Astrocyte (in vitro differentiated cells and primary cell): ENCODE results near the gene DBX2. TPM values are rescaled to one million over a fixed set of nuclear protein-coding genes. Genes with fewer than 3 reads are reported as not detected.

ENCODE experiments used
- DNase-seq: peaks from one replicate; pipeline ENCODE4 v3.0.0-alpha.2; 2010; ENCODE audit warnings: low read depth
- FAIRE-seq: peaks from 2 replicates; lab custom pipeline; 2011; peaks lifted over from hg19 to GRCh38; lab: Jason Lieb, UNC
- H2AFZ ChIP-seq: 2 replicates; pipeline ENCODE4 v1.6.0; 2012; ENCODE audit warnings: low read depth, low read length, inconsistent platforms
- H3K27ac ChIP-seq: 2 replicates; pipeline ENCODE4 v1.5.1; 2011; ENCODE audit warnings: low read depth, low read length, inconsistent platforms
- H3K27me3 ChIP-seq: 2 replicates; pipeline ENCODE4 v1.6.0; 2011; ENCODE audit warnings: low read length, inconsistent platforms; ENCODE audit not compliant: insufficient read depth
- H3K36me3 ChIP-seq: 2 replicates; pipeline ENCODE4 v1.5.1; 2011; ENCODE audit warnings: low read length, inconsistent platforms; ENCODE audit not compliant: insufficient read depth
- H3K4me1 ChIP-seq: 2 replicates; pipeline ENCODE4 v1.5.1; 2011; ENCODE audit warnings: low read length, inconsistent platforms; ENCODE audit not compliant: insufficient read depth
- H3K4me2 ChIP-seq: 2 replicates; pipeline ENCODE4 v1.6.0; 2012; ENCODE audit warnings: low read length, inconsistent platforms
- H3K4me3 ChIP-seq: 2 replicates; pipeline ENCODE4 v1.5.1; 2011; ENCODE audit warnings: low read depth, mild to moderate bottlenecking, low read length, inconsistent platforms; ENCODE audit not compliant: insufficient read depth
- H3K79me2 ChIP-seq: 2 replicates; pipeline ENCODE4 v1.6.0; 2012; ENCODE audit warnings: mild to moderate bottlenecking, low read length, inconsistent platforms; ENCODE audit not compliant: insufficient read depth
- H3K9ac ChIP-seq: 2 replicates; pipeline ENCODE4 v1.6.0; 2012; ENCODE audit warnings: mild to moderate bottlenecking, low read length, inconsistent platforms
- H3K9me3 ChIP-seq: 2 replicates; pipeline ENCODE4 v1.5.1; 2012; ENCODE audit warnings: low read depth, mild to moderate bottlenecking, low read length, inconsistent platforms; ENCODE audit not compliant: insufficient read depth
- H4K20me1 ChIP-seq: 2 replicates; pipeline ENCODE4 v1.6.0; 2012; ENCODE audit warnings: low read length, inconsistent platforms; ENCODE audit not compliant: insufficient read depth
- H3K27ac Mint-ChIP-seq: one replicate; pipeline ENCODE4 v1.8.0; 2021; ENCODE audit warnings: mild to moderate bottlenecking, mixed read lengths; ENCODE audit not compliant: unreplicated experiment
- H3K27me3 Mint-ChIP-seq: one replicate; pipeline ENCODE4 v1.8.0; 2021; ENCODE audit warnings: low read depth, mixed read lengths; ENCODE audit not compliant: unreplicated experiment
- H3K36me3 Mint-ChIP-seq: one replicate; pipeline ENCODE4 v1.8.0; 2021; ENCODE audit warnings: low read depth, mixed read lengths; ENCODE audit not compliant: unreplicated experiment
- H3K4me1 Mint-ChIP-seq: one replicate; pipeline ENCODE4 v1.8.0; 2021; ENCODE audit warnings: low read depth, mixed read lengths; ENCODE audit not compliant: unreplicated experiment
- H3K4me3 Mint-ChIP-seq: one replicate; pipeline ENCODE4 v1.8.0; 2021; ENCODE audit warnings: mild to moderate bottlenecking, moderate library complexity, mixed read lengths; ENCODE audit not compliant: unreplicated experiment
- H3K9me3 Mint-ChIP-seq: one replicate; pipeline ENCODE4 v1.8.0; 2021; ENCODE audit warnings: mild to moderate bottlenecking, mixed read lengths; ENCODE audit not compliant: unreplicated experiment
- CTCF ChIP-seq: IDR thresholded peaks from 2 replicates; pipeline ENCODE4 v1.5.1; 2011; ENCODE audit warnings: low read depth, mild to moderate bottlenecking, inconsistent platforms, low read length, moderate library complexity; ENCODE audit not compliant: insufficient read depth
- EZH2 ChIP-seq: IDR thresholded peaks from 2 replicates; pipeline ENCODE4 v1.6.1; 2012; ENCODE audit warnings: mild to moderate bottlenecking, low read length, inconsistent platforms; ENCODE audit not compliant: insufficient read depth
- total RNA-seq: library from RNA; stranded (reverse); gene quantifications from 2 replicates; pipeline ENCODE4 v1.2.1, GENCODE V29; 2021

DBX2 gene
- total RNA-seq, 1 donor from 2014 or later = not detected

DNA sequence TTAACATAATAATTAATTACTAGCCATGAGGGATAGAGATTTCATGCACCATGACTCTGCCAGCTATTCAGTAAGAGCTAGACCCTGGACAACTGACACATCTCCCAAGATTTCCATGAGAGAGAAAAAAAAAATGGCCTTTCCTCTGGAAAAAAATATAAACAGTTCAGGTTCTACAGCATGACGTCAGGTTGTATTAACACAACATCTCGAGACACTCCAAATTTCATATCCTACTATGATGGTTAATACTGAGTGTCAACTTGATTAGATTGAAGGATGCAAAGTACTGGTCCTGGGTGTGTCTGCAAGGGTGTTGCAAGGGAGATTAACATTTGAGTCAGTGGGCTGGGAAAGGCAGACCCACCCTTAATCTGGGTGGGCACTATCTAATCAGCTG is 11.1 kb downstream of the DBX2 start:
- Histone ChIP-seq H3K27me3 (peaks cover 3% of the 10 kb centered on the region), H3K27ac (no peak overlapping the region), H3K4me2 (no peak overlapping the region), H4K20me1 (no peaks in the 10 kb centered on the region), H3K9ac (no peak overlapping the region), H3K79me2 (no peaks in the 10 kb centered on the region), H3K4me3 (no peak overlapping the region), H2AFZ (no peak overlapping the region), H3K36me3 (no peaks in the 10 kb centered on the region), H3K4me1 (no peaks in the 10 kb centered on the region), H3K9me3 (no peaks in the 10 kb centered on the region)
- TF ChIP-seq EZH2 = no peak
- TF ChIP-seq CTCF = no peak
- Mint-ChIP-seq H3K9me3 (peaks cover 2% of the 10 kb centered on the region), H3K27ac (no peak overlapping the region), H3K4me3 (no peak overlapping the region), H3K36me3 (no peaks in the 10 kb centered on the region), H3K4me1 (no peaks in the 10 kb centered on the region), H3K27me3 (peaks cover 8% of the 10 kb centered on the region)
- FAIRE-seq = no peak
- DNase-seq = no peak

- H3K4me2 ChIP-seq = peak overlapping the region; percentile 67
- no peak overlapping the region for H2AFZ ChIP-seq
- FAIRE-seq = no peak
Observed at GRCh38 chr12:45034861-45035265, 16.0 kb downstream of the DBX2 start.

More at GRCh38 chr12:45034861-45035265, 16.0 kb downstream of the DBX2 start:
- Histone ChIP-seq H3K27me3 (peaks cover 3% of the 10 kb centered on the region), H4K20me1 (no peaks in the 10 kb centered on the region), H3K9ac (no peak overlapping the region), H3K79me2 (no peaks in the 10 kb centered on the region), H3K9me3 (no peaks in the 10 kb centered on the region), H3K36me3 (no peaks in the 10 kb centered on the region), H3K27ac (no peak overlapping the region), H3K4me3 (no peak overlapping the region), H3K4me1 (no peaks in the 10 kb centered on the region)
- Mint-ChIP-seq H3K4me1 (no peaks in the 10 kb centered on the region), H3K4me3 (no peak overlapping the region), H3K9me3 (peaks cover under 1% of the 10 kb centered on the region), H3K27me3 (no peaks in the 10 kb centered on the region), H3K36me3 (no peaks in the 10 kb centered on the region), H3K27ac (no peak overlapping the region)
- no peak for DNase-seq
- no peak for TF ChIP-seq CTCF
- TF ChIP-seq EZH2 = no peak
